Central memory CD8-positive, alpha-beta T cell (primary cell): ENCODE data around the gene LSP1.
"Not testable (repeated sequence)": the region's sequence is repeated elsewhere in the genome, so short reads cannot be mapped to it uniquely, and the experiment has no call there.

ENCODE experiments used
- ATAC-seq: fragments of 150-1000 bp; cut with Tn5 transposase; replicated peaks from 2 replicates; pipeline ENCODE4 v1.10.0; 2022; ENCODE audit warnings: mild to moderate bottlenecking, moderate FRiP score, moderate number of reproducible peaks; ENCODE audit not compliant: poor library complexity, severe bottlenecking; ENCODE audit errors: extremely low read depth
- DNase-seq, 2 donors: peaks; one replicate each; pipeline ENCODE4 v3.0.0; 2021; ENCODE audit warnings: low spot score in 2 of 2
- H3K27ac Mint-ChIP-seq: one replicate; pipeline ENCODE4 v1.8.0; 2022; ENCODE audit warnings: low read depth, mild to moderate bottlenecking, moderate library complexity, mixed read lengths
- H3K27me3 Mint-ChIP-seq: one replicate; pipeline ENCODE4 v1.8.0; 2022; ENCODE audit warnings: mixed read lengths
- H3K36me3 Mint-ChIP-seq: one replicate; pipeline ENCODE4 v1.8.0; 2022; ENCODE audit warnings: mild to moderate bottlenecking, moderate library complexity, mixed read lengths; ENCODE audit not compliant: insufficient read depth
- H3K4me1 Mint-ChIP-seq: one replicate; pipeline ENCODE4 v1.8.0; 2022; ENCODE audit warnings: mixed read lengths
- H3K4me3 Mint-ChIP-seq: one replicate; pipeline ENCODE4 v1.8.0; 2022; ENCODE audit warnings: mild to moderate bottlenecking, moderate library complexity, mixed read lengths
- H3K9me3 Mint-ChIP-seq: one replicate; pipeline ENCODE4 v1.8.0; 2022; ENCODE audit warnings: mixed read lengths

Gene LSP1

GRCh38 chr11:1938343-1939005 lies 85.6 kb downstream of the LSP1 start:
- H3K4me3 Mint-ChIP-seq = no peak overlapping the region
- DNase-seq = no peak

GRCh38 chr11:1939006-1939625 lies 86.2 kb downstream of the LSP1 start:
- no peak for ATAC-seq
- Mint-ChIP-seq H3K4me3 (no peak overlapping the region), H3K27ac (no peak overlapping the region), H3K27me3 (no peaks in the 10 kb centered on the region), H3K36me3 (peaks cover 7% of the 10 kb centered on the region), H3K4me1 (peaks cover 6% of the 10 kb centered on the region), H3K9me3 (no peaks in the 10 kb centered on the region)
- DNase-seq = no peak

More at GRCh38 chr11:1938343-1939005, 85.6 kb downstream of the LSP1 start:
- Mint-ChIP-seq H3K36me3 (peaks cover 9% of the 10 kb centered on the region), H3K9me3 (no peaks in the 10 kb centered on the region), H3K27ac (no peak overlapping the region), H3K27me3 (no peaks in the 10 kb centered on the region), H3K4me1 (peaks cover 6% of the 10 kb centered on the region)
- no peak for ATAC-seq

GRCh38 chr11:1939788-1940187 lies 86.9 kb downstream of the LSP1 start:
- not testable (repeated sequence) for H3K27me3 Mint-ChIP-seq, H3K4me3 Mint-ChIP-seq, DNase-seq, H3K36me3 Mint-ChIP-seq, ATAC-seq, H3K4me1 Mint-ChIP-seq, H3K9me3 Mint-ChIP-seq
- H3K27ac Mint-ChIP-seq = peak overlapping the region; percentile 58
